Measurements from ENCODE around the gene SYK.

SYK gene

GRCh38 chr9:90880066-90880465 lies 78.4 kb downstream of the SYK start:
- Histone ChIP-seq H4K20me1 (ENCODE audit: insufficient read depth, low read length) (no peaks in the 10 kb centered on the region; the same call in 1 of the 2 replicates), H3K27ac (ENCODE audit: low read length) (no peak overlapping the region), H3K27me3 (ENCODE audit: low read depth, low read length) (no peaks in the 10 kb centered on the region), H3K9ac (ENCODE audit: low read length) (no peak overlapping the region), H3K4me1 (ENCODE audit: low read length) (no peaks in the 10 kb centered on the region), H3K4me3 (ENCODE audit: low read length) (no peak overlapping the region), H3K4me2 (ENCODE audit: low read length) (no peak overlapping the region), H3K79me2 (ENCODE audit: low read length) (no peaks in the 10 kb centered on the region), H2AFZ (ENCODE audit: low read depth, low read length) (no peak overlapping the region), H3K9me3 (ENCODE audit: insufficient read depth, low read length) (no peaks in the 10 kb centered on the region), H3K36me3 (replicated peaks; ENCODE audit: low read depth, low read length) (peaks cover 84% of the 10 kb centered on the region)
- no peak for TF ChIP-seq CTCF (IDR thresholded peaks at IDR 0.05; ENCODE audit: low read depth, low read length)
- no peak for TF ChIP-seq EZH2phosphoT487 (IDR thresholded peaks at IDR 0.05; ENCODE audit: low read depth)

DNA sequence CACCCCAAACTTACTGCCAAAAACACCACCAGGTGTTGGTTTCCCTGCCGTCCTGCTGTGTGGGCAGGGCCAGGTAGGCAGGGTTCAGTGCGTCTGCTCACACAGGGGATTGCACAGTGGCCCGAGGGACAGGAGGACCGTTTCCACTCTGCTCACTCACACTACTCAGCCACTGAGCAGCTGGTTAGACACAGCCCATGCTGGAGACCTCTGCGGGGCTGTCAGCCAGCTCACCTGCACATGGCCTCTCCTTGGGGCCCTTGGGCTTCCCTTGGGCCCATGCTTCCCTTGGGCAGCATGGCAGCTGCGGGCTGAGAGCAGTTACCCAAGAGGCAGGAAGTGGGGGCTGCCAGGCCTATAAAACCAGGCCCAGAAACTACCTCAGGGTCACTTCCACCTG lies 79.0 kb downstream of the SYK start:
- Histone ChIP-seq H3K9ac (ENCODE audit: low read length) (no peak overlapping the region), H3K4me1 (ENCODE audit: low read length) (no peaks in the 10 kb centered on the region), H2AFZ (ENCODE audit: low read depth, low read length) (no peak overlapping the region), H3K27me3 (ENCODE audit: low read depth, low read length) (no peaks in the 10 kb centered on the region), H3K9me3 (ENCODE audit: insufficient read depth, low read length) (no peaks in the 10 kb centered on the region), H3K27ac (ENCODE audit: low read length) (no peak overlapping the region), H3K36me3 (replicated peaks; ENCODE audit: low read depth, low read length) (peaks cover 88% of the 10 kb centered on the region), H3K4me2 (ENCODE audit: low read length) (no peak overlapping the region), H3K4me3 (ENCODE audit: low read length) (no peak overlapping the region), H4K20me1 (ENCODE audit: insufficient read depth, low read length) (no peaks in the 10 kb centered on the region; the same call in 1 of the 2 replicates), H3K79me2 (ENCODE audit: low read length) (no peaks in the 10 kb centered on the region)
- TF ChIP-seq EZH2phosphoT487 (IDR thresholded peaks at IDR 0.05; ENCODE audit: low read depth) (no peak), CTCF (IDR thresholded peaks at IDR 0.05; ENCODE audit: low read depth, low read length) (no peak)

- Histone ChIP-seq H4K20me1 (ENCODE audit: insufficient read depth, low read length) (no peaks in the 10 kb centered on the region; the same call in 1 of the 2 replicates), H3K27me3 (ENCODE audit: low read depth, low read length) (no peaks in the 10 kb centered on the region), H3K9ac (ENCODE audit: low read length) (no peak overlapping the region), H3K4me3 (ENCODE audit: low read length) (no peak overlapping the region), H3K36me3 (replicated peaks; ENCODE audit: low read depth, low read length) (peaks cover 87% of the 10 kb centered on the region), H3K79me2 (ENCODE audit: low read length) (no peaks in the 10 kb centered on the region), H3K27ac (ENCODE audit: low read length) (no peak overlapping the region), H3K4me1 (ENCODE audit: low read length) (no peaks in the 10 kb centered on the region), H3K4me2 (ENCODE audit: low read length) (no peak overlapping the region), H2AFZ (ENCODE audit: low read depth, low read length) (no peak overlapping the region), H3K9me3 (ENCODE audit: insufficient read depth, low read length) (no peaks in the 10 kb centered on the region)
- TF ChIP-seq CTCF (IDR thresholded peaks at IDR 0.05; ENCODE audit: low read depth, low read length): no peak
Observed at GRCh38 chr9:90881648-90882047, 80.0 kb downstream of the SYK start.

DNA sequence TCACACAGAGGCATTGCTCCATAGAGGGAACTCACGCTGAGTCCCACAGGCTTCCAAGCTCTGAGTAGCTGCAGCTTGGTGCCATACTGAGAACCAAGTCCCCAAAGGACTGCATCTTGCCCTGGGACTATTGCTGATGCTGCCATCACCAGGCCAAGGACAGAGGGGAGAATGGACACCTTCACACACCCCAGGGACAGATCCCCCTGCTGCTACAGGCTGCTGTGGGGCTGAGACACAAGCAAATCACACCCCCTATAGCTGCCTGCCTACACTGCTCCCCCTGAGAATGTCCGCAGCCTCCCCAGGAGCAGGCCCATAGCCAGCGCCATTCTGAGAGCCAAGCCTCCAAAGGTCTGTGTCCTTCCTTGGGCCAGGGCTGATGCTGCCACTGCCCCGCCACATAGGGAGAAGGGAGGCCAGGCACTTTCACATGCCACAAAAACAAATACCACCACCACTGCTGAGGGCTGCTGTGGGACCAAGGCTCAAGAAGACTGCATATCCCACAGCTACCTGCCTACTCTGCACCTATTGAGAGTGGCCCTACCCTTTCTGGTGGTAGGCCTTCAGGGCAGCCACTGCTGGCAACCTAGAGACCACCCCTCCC lies 81.5 kb downstream of the SYK start:
- TF ChIP-seq CTCF (IDR thresholded peaks at IDR 0.05; ENCODE audit: low read depth, low read length) (no peak), EZH2phosphoT487 (IDR thresholded peaks at IDR 0.05; ENCODE audit: low read depth) (no peak)
- Histone ChIP-seq H3K4me2 (ENCODE audit: low read length) (no peak overlapping the region), H3K9me3 (ENCODE audit: insufficient read depth, low read length) (no peaks in the 10 kb centered on the region), H3K9ac (ENCODE audit: low read length) (no peak overlapping the region), H3K79me2 (ENCODE audit: low read length) (no peaks in the 10 kb centered on the region), H3K27ac (ENCODE audit: low read length) (no peak overlapping the region), H3K4me3 (ENCODE audit: low read length) (no peak overlapping the region), H4K20me1 (ENCODE audit: insufficient read depth, low read length) (no peaks in the 10 kb centered on the region; the same call in 1 of the 2 replicates), H3K27me3 (ENCODE audit: low read depth, low read length) (no peaks in the 10 kb centered on the region), H3K36me3 (replicated peaks; ENCODE audit: low read depth, low read length) (peaks cover 79% of the 10 kb centered on the region), H2AFZ (ENCODE audit: low read depth, low read length) (no peak overlapping the region), H3K4me1 (ENCODE audit: low read length) (no peaks in the 10 kb centered on the region)
